HUES6 (cell line): ENCODE measurements around the gene IQCE.

Experiments
- H3K27ac ChIP-seq: 2 replicates; pipeline ENCODE4 v1.7.0; 2013; ENCODE audit warnings: low read depth, mild to moderate bottlenecking, low read length, inconsistent platforms
- H3K27me3 ChIP-seq: 2 replicates; pipeline ENCODE4 v1.6.1; 2013; ENCODE audit warnings: low read length; ENCODE audit not compliant: control insufficient read depth, insufficient read depth
- H3K36me3 ChIP-seq: 2 replicates; pipeline ENCODE4 v1.6.1; 2013; ENCODE audit warnings: low read length; ENCODE audit not compliant: control insufficient read depth, insufficient read depth
- H3K4me1 ChIP-seq: 2 replicates; pipeline ENCODE4 v1.6.1; 2013; ENCODE audit warnings: low read length; ENCODE audit not compliant: control insufficient read depth, insufficient read depth
- H3K4me3 ChIP-seq: 2 replicates; pipeline ENCODE4 v1.5.1; 2013; ENCODE audit warnings: low read depth, low read length
- H3K9ac ChIP-seq: one replicate; pipeline ENCODE4 v1.6.1; 2013; ENCODE audit warnings: mild to moderate bottlenecking, low read length
- H3K9me3 ChIP-seq: 2 replicates; pipeline ENCODE4 v1.6.1; 2013; ENCODE audit warnings: low read depth, low read length; ENCODE audit not compliant: control insufficient read depth, insufficient read depth

IQCE gene

DNA sequence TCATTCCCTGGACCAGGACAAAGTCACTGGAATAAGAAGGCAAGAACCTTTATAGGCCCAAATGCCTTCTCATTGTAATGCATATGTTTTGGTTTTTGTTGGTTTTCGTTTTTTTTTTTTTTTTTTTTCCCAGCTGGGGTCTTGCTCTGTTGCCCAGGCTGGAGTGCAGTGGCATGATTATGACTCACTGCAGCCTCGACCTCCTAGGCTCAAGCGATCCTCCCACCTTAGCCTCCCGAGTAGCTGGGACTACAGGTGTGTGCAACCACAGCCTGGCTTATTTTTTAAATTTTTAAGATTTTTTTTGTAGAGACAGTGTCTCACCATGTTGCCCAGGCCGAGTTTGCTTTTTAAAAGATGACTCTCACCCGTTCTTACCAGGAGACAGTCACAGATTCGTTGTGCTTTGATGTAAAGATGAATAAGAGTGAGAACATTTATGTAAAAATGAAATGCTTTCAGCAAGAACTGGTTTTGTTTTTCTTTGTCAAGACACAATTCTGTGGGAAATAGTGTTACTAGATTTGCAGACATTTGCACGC lies 7.6 kb downstream of the IQCE start:
- no peaks in the 10 kb centered on the region for H3K9me3 ChIP-seq

DNA sequence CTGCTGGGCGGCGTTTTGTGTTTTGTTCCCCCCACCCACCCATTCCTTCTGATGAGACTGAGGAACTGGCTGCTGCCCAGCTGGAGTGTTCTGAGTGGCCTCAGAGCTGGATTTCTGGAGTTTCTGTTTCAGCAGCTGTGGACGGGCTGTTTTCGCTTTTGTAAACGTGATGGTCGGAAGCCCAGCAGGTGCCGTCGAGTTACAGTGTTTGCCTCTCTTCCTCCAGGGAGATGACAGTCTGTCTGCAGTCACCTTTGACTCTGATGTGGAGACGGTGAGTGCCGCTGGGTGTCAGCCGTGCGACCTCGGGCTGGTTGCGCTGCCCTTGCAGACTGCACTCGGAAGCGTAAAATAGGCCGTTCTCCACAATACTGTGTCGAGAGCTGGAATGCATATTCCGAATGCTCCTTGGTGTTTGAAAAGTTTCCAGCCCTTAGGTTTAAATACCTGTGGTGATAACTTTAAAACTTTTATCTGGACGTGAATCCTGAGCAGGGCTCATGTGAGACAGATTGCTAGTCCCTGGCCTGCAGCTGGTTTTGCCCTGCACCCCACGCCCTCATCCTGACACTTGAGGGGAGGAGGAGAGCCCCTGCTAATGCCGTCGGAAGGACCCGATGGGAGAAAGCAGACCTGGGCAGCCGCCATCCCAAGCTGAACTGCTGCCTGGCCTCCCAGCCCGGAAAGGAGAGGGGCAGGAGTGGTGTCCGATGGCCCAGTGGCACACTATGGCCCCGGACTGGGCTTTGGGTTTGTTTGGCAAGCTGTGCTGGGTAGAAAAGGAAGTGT lies 8.3 kb downstream of the IQCE start:
- Histone ChIP-seq H3K27me3 (no peaks in the 10 kb centered on the region), H3K4me1 (0 out of 2 replicates have a peak, but pooled peaks cover 3% of the 10 kb centered on the region), H3K9me3 (no peaks in the 10 kb centered on the region), H3K4me3 (no peak overlapping the region), H3K9ac (no peak overlapping the region), H3K27ac (no peak overlapping the region), H3K36me3 (no peaks in the 10 kb centered on the region)

More for the DNA sequence above, 7.6 kb downstream of the IQCE start:
- Histone ChIP-seq H3K27me3 (no peaks in the 10 kb centered on the region), H3K27ac (no peak overlapping the region), H3K4me3 (no peak overlapping the region), H3K4me1 (0 out of 2 replicates have a peak, but pooled peaks cover 3% of the 10 kb centered on the region), H3K36me3 (no peaks in the 10 kb centered on the region), H3K9ac (no peak overlapping the region)

DNA sequence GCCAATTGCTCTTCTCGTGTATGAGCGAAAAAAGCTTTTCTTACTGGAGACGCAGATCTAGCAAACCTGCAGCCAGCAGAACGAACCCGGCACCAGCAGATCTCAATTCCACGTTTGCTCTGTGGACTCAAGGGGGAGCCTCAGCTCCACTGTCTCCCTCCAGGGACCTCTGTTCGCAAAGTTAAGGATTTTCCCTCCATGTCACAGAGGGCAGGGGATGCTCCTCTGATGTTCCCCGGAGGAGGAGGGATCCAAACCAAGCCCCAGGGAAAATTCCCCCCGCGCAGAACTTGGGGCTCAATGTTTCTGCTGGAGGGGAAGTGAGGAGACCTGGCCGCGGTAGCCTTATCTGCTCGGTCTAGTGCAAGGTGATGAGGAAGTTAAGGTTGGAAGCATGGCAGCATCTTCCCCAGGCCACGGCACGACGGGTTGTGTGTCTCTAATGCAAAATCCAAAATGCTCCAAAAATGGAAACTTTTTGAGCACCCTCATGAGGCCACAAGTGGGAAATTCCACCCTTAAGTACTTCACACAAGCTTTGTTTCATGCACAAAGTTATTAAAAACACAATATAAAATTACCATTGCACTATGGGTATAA lies 9.0 kb downstream of the IQCE start:
- Histone ChIP-seq H3K27ac (no peak overlapping the region), H3K4me1 (0 out of 2 replicates have a peak, but pooled peaks cover 3% of the 10 kb centered on the region), H3K4me3 (no peak overlapping the region)

DNA sequence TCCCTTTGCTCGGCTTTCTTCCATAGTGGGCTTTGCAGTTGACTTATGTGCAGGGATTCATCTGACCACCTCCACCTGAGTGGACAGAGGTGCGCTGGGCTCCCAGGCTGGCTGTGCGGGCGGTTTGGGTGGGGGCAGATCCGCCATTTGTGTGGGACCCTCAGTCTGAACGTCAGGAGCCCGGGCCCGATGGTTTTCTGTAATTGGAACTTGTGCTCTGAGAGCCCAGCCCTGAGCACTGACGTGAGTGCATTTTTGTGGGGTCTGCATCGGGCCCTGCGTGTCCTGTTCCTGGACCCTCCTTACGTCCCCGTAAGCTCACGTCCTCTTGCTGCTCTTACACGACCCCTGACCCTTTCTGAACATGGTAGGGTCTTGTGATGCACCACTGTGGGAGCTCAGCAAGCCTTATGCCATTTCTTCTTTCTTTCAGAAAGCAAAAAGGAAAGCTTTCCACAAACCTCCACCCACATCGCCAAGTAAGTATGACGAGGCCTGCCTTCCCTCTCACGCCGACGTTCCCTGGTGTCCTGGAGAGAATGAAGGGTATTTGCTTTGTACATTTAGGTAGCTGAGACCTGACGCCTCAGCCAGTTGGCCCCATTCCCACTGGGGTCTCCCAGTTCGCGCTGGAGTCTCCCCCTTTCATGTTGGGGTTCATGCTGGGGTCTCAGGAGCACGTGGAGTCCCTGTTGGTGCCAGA lies 9.9 kb downstream of the IQCE start:
- Histone ChIP-seq H3K9ac (no peak overlapping the region), H3K4me1 (0 out of 2 replicates have a peak, but pooled peaks cover 3% of the 10 kb centered on the region), H3K27ac (no peak overlapping the region), H3K36me3 (no peaks in the 10 kb centered on the region), H3K4me3 (no peak overlapping the region), H3K27me3 (no peaks in the 10 kb centered on the region), H3K9me3 (no peaks in the 10 kb centered on the region)

More for the DNA sequence above, 9.0 kb downstream of the IQCE start:
- no peak overlapping the region for H3K9ac ChIP-seq
- no peaks in the 10 kb centered on the region for H3K9me3 ChIP-seq
- H3K27me3 ChIP-seq = no peaks in the 10 kb centered on the region
- H3K36me3 ChIP-seq = no peaks in the 10 kb centered on the region

DNA sequence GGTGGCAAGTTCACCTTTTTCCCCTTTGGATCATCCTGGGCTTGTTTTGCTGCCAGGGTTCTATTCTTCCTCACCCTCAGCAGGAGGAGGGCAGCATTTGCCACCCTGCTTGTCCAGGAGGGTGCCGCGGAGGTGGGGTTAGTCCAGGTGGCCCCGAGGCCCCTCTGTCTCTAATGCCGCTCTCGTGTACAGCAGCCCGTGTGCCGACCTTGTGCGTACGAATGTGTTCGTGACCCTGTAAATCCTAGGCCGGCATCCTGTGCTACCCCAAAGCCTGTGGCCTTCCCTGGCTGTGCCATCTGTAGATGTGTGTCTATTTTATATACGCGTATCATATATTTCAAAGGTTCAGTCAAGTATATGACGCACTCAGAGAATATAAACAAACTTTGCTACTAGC lies 10.6 kb downstream of the IQCE start:
- Histone ChIP-seq H3K4me3 (no peak overlapping the region), H3K36me3 (no peaks in the 10 kb centered on the region), H3K27ac (no peak overlapping the region), H3K9ac (no peak overlapping the region), H3K27me3 (no peaks in the 10 kb centered on the region), H3K4me1 (0 out of 2 replicates have a peak, but pooled peaks cover 3% of the 10 kb centered on the region), H3K9me3 (no peaks in the 10 kb centered on the region)

DNA sequence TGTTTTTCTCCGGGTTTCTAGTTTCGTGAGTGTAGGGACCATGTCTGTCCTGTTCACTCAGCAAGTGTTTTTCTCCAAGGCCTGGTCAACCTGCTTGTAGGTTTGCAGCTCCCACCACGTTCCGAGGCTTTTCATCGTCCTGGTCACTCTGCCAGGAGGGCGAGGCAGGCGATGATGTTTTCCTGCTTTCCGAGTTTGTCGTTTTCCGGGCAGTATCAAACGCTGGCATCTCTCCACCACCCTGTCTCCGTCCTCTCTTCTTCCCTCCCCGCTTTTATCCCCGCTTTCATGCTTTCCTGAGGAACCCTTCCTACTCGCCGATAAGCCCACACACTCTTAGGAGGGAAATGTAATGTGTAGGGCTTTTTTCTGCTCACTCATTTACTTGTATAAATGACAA lies 11.2 kb downstream of the IQCE start:
- H3K27me3 ChIP-seq = no peaks in the 10 kb centered on the region
- no peaks in the 10 kb centered on the region for H3K9me3 ChIP-seq
- no peaks in the 10 kb centered on the region for H3K36me3 ChIP-seq
- H3K27ac ChIP-seq = no peak overlapping the region
- H3K9ac ChIP-seq = no peak overlapping the region
- no peak overlapping the region for H3K4me3 ChIP-seq
- 0 out of 2 replicates have a peak, but pooled peaks cover 3% of the 10 kb centered on the region for H3K4me1 ChIP-seq

DNA sequence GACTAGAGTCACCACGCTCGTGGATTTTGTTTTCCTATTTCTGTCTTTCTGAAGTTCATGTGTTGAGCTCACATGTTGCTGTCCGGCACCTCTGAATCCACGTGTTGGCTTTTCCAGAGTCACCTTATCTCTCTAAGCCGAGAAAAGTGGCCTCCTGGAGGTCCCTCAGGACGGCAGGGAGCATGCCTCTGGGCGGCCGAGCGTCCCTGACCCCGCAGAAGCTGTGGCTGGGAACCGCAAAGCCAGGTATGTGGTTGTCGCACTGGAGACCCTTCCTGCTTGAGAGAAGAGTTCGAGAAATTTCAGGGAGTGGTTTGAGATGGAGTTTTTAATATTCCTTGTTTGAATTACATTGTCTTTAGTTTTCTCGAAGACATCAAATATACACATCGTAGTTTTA lies 12.6 kb downstream of the IQCE start:
- Histone ChIP-seq H3K4me3 (no peak overlapping the region), H3K27ac (no peak overlapping the region), H3K4me1 (0 out of 2 replicates have a peak, but pooled peaks cover 3% of the 10 kb centered on the region), H3K9ac (no peak overlapping the region), H3K36me3 (no peaks in the 10 kb centered on the region), H3K9me3 (no peaks in the 10 kb centered on the region), H3K27me3 (no peaks in the 10 kb centered on the region)

DNA sequence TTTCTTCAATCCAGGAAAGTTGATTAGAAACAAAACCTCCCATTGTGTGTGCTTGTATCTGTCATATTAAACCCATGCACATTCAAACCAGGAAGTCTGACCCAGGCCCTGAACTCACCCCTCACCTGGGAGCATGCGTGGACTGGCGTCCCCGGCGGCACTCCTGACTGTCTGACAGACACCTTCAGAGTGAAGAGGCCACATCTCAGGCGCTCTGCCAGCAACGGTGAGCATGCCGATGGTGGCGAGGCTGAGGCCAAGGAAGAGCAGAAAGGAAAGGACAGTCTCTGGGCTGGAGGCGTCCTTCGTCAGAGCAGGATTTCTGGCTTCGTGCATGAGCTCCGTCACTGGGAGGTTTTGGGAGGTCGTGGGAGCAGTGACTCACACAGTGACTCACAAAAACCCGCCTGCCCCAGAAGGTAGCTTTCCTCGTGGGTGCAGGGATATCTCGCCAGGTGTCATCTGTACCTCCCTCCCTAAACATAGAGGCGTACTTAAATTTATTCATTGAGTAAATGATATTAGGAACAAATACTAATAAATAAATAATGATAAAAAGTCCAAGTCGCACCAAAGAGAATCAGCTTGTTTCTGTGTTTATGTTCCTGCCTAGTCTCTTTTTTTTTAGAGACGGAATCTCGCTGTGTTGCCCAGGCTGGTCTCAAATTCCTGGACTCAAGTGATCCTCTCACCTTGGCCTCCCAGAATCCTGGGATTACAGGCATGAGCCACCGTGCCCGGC lies 13.5 kb downstream of the IQCE start:
- Histone ChIP-seq H3K4me3 (no peak overlapping the region), H3K27me3 (no peaks in the 10 kb centered on the region), H3K4me1 (no peaks in the 10 kb centered on the region), H3K9ac (no peak overlapping the region), H3K36me3 (no peaks in the 10 kb centered on the region), H3K27ac (no peak overlapping the region), H3K9me3 (no peaks in the 10 kb centered on the region)

DNA sequence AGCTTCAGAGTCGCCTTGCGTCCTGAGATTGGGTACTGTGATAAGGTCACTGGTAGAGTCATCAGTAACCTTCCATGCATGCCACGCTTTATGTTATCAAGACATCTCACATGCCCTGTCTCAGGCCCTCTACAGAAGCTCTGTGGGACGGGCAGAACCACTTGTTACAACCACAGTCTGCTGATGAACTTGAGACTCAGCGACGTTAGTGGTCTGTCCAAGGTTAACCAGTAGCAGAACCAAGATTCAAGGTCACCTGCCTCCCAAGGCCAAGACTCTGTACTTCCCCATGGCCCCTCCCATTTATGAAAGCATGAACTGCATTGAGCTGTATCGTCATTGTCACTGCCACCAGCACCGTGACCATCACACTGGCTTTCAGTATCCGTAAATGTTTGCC lies 15.0 kb downstream of the IQCE start:
- Histone ChIP-seq H3K36me3 (no peaks in the 10 kb centered on the region), H3K9me3 (no peaks in the 10 kb centered on the region), H3K9ac (no peak overlapping the region), H3K4me1 (no peaks in the 10 kb centered on the region), H3K27me3 (no peaks in the 10 kb centered on the region), H3K27ac (no peak overlapping the region), H3K4me3 (no peak overlapping the region)

DNA sequence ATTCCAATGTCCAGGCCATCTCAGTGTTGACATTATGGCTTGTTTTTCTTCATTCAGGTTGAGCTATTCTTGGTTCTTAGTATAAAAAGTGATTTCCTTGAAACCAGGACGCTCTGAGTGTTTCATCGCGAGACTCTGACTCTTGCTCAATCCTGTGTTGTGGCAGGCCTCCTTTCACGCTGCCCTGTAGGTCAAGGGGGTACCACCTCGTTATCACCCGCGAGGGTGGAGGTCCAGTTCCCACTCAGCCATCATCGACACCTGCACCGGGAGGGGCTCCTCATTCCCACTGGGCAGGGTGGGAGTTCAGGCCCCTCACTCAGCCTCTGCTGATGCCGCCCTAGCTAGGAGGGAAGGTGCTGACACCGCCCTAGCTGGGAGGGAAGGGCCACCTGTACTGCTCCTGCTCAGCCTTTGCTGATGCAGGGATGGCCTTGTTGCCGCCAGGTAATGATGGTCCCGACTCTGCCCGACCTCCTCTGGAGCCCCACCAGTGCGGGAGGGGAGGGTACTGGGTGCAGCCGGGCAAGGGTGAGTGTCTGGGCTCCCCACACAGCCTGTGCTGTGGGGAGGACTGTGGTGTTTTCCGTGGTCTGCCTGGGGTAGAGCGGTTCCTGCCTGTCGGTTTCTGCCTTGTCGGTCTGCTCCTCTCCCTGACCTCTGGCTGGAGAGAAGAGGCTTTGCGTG lies 16.4 kb downstream of the IQCE start:
- no peaks in the 10 kb centered on the region for H3K36me3 ChIP-seq
- H3K27ac ChIP-seq = no peak overlapping the region
- no peak overlapping the region for H3K4me3 ChIP-seq
- H3K9ac ChIP-seq = no peak overlapping the region
- no peaks in the 10 kb centered on the region for H3K9me3 ChIP-seq
- no peaks in the 10 kb centered on the region for H3K4me1 ChIP-seq
- no peaks in the 10 kb centered on the region for H3K27me3 ChIP-seq
